GM19351 (cell line): Measurements from ENCODE around the gene S100A7.
"Not testable (repeated sequence)": the region's sequence is repeated elsewhere in the genome, so short reads cannot be mapped to it uniquely, and the experiment has no call there.

Experiments
- ATAC-seq: cut with Tn5 transposase; IDR thresholded peaks from one replicate; pipeline ENCODE4 v1.9.1; 2021; ENCODE audit warnings: mild to moderate bottlenecking, moderate library complexity; ENCODE audit not compliant: unreplicated experiment

The S100A7 gene

GRCh38 chr1:153478047-153478691 is 17.7 kb upstream of the S100A7 start:
- no peak for ATAC-seq

- ATAC-seq = no peak
These were observed 16.1 kb upstream of the S100A7 start for GRCh38 chr1:153476491-153477093.

- no peak for ATAC-seq
These were observed 14.8 kb upstream of the S100A7 start for GRCh38 chr1:153475282-153475681.

GRCh38 chr1:153474347-153474746 is 13.9 kb upstream of the S100A7 start:
- ATAC-seq = no peak

GRCh38 chr1:153470707-153471106 is 10.3 kb upstream of the S100A7 start:
- no peak for ATAC-seq

GRCh38 chr1:153466908-153467307 is 6.5 kb upstream of the S100A7 start:
- ATAC-seq = no peak

- no peak for ATAC-seq
These were observed 5.6 kb upstream of the S100A7 start for GRCh38 chr1:153465811-153466636.

- ATAC-seq = not testable (repeated sequence)
These were observed 2.3 kb upstream of the S100A7 start for GRCh38 chr1:153462741-153463140.

GRCh38 chr1:153459655-153460054 is 796 bp downstream of the S100A7 start:
- no peak for ATAC-seq

- no peak for ATAC-seq
These were observed 4.1 kb downstream of the S100A7 start for GRCh38 chr1:153456396-153456795.

- ATAC-seq = not testable (repeated sequence)
These were observed 11.6 kb downstream of the S100A7 start for GRCh38 chr1:153448851-153449250.

- no peak for ATAC-seq
These were observed 12.8 kb downstream of the S100A7 start for GRCh38 chr1:153447498-153448170.

- no peak for ATAC-seq
These were observed 16.4 kb downstream of the S100A7 start for GRCh38 chr1:153444078-153444477.

GRCh38 chr1:153443486-153443885 is 17.0 kb downstream of the S100A7 start:
- ATAC-seq = no peak

GRCh38 chr1:153441238-153441755 is 19.2 kb downstream of the S100A7 start:
- no peak for ATAC-seq

- no peak for ATAC-seq
These were observed 21.2 kb downstream of the S100A7 start for GRCh38 chr1:153439273-153439672.

- ATAC-seq = no peak
These were observed 21.9 kb downstream of the S100A7 start for GRCh38 chr1:153438599-153438998.

GRCh38 chr1:153437236-153437635 is 23.2 kb downstream of the S100A7 start:
- ATAC-seq = no peak

GRCh38 chr1:153434746-153435455 is 25.6 kb downstream of the S100A7 start:
- ATAC-seq = no peak

- ATAC-seq = no peak
These were observed 27.4 kb downstream of the S100A7 start for GRCh38 chr1:153432874-153433681.
